Psoas muscle (tissue), 8 donors: ENCODE data around the gene METTL1. TPM values are rescaled to one million over a fixed set of nuclear protein-coding genes. Genes with fewer than 3 reads are reported as not detected.
A peak's percentile ranks its signal among the peaks of the same experiment; 100 is the strongest.

Experiments used
- ATAC-seq, 4 donors: fragments of 200-7000 bp; cut with Tn5 transposase; one replicate each; pipeline ENCODE4 v1.9.1; 2020; ENCODE audit warnings: moderate library complexity in 3 of 4, mild to moderate bottlenecking in 2 of 4
- DNase-seq, 2 donors: peaks; one replicate each; pipeline ENCODE4 v3.0.0-alpha.2; 2020
- H3K27ac ChIP-seq: fragments of 200-600 bp; one replicate; pipeline ENCODE4 v1.8.0; 2022
- H3K27me3 ChIP-seq, 3 donors: fragments of 200-600 bp in 1 of 3; one replicate each; pipeline versions ENCODE4 v1.6.1 to v1.8.0; 2013 to 2022; ENCODE audit warnings: low read length in 2 of 3, mild to moderate bottlenecking in 2 of 3, moderate library complexity in 1 of 3; ENCODE audit not compliant: insufficient read depth in 3 of 3
- H3K36me3 ChIP-seq, 2 donors: fragments of 200-600 bp in 1 of 2; one replicate each; pipeline versions ENCODE4 v1.6.1 to v1.8.0; 2013 to 2022; ENCODE audit warnings: low read depth in 1 of 2, mild to moderate bottlenecking in 1 of 2, moderate library complexity in 1 of 2; ENCODE audit not compliant: insufficient read depth in 1 of 2
- H3K4me1 ChIP-seq: fragments of 200-600 bp; one replicate; pipeline ENCODE4 v1.8.0; 2022
- H3K4me3 ChIP-seq: fragments of 200-600 bp; one replicate; pipeline ENCODE4 v1.8.0; 2022; ENCODE audit warnings: mild to moderate bottlenecking
- H3K9me3 ChIP-seq: fragments of 200-600 bp; one replicate; pipeline ENCODE4 v1.8.0; 2022
- CTCF ChIP-seq: fragments of 200-600 bp; IDR thresholded peaks from one replicate; pipeline ENCODE4 v1.8.0; 2022; ENCODE audit warnings: antibody characterized with exemption
- WGBS, 3 donors: extraction: QIAGEN DNeasy Blood & Tissue Kit; methylation state at CpG; one replicate each; pipeline versions ENCODE4 v1.1.6 to v1.1.7; 2013; 5-methylcytosine and 5-hydroxymethylcytosine counted together
- intact Hi-C, 2 donors: fragments of 100-400 bp; cut with DNase I; formaldehyde crosslinking; loops; one replicate each; pipeline versions ENCODE4 v1.11.0 to v1.14.2; 2022
- polyA plus RNA-seq, 3 donors: library from polyadenylated mRNA; stranded (reverse); fragments of 200-250 nt; gene quantifications; one replicate each; pipeline ENCODE4 v1.2.3, GENCODE V29; 2013
- total RNA-seq, 4 donors: library from RNA; stranded (reverse); fragmentation: NEBNext Ultra II Directional in 2 of 4; extraction: Animal tissue kit (Norgen Biotek cat#: 25700) in 2 of 4; gene quantifications; one replicate each; pipeline versions ENCODE4 v1.2.1 to v1.2.4, GENCODE V29; 2021 to 2023
- donor health status: healthy with polysubstance abuse.
- donor health status: DM: no; HTN: no; CAD: no; lungs with moderate emphysema.
- donor health status: Bipolar disorder and iron deficiency.
- donor health status: healthy.
- donor health status: DM: yes; HTN: yes; CAD: no.
- donor health status: DM: no; HTN: no; CAD: no.
- donor health status: DM: no; HTN: no; CAD: no.
- donor health status: DM: yes; HTN: yes; CAD: no.

The METTL1 gene
- total and polyA plus RNA-seq, 7 donors = 18.8 to 80.9 (median 26.3) TPM

- peaks cover 25% of the 10 kb centered on the region for H3K4me1 ChIP-seq
- no peak overlapping the region for H3K27ac ChIP-seq
- no peak for TF ChIP-seq CTCF
- H3K4me3 ChIP-seq = peak overlapping the region; percentile 65
- peaks cover 0 to 62% (median 24%) of the 10 kb centered on the region in 3 donors for H3K27me3 ChIP-seq
- ATAC-seq (peak in 2 of 4 donors; percentile 29 to 35), DNase-seq (no peak)
- 19 to 26% (median 21%) methylated on average over 7 to 8 of the region's 8 CpGs for WGBS, 3 donors
- intact Hi-C loops = no loop called here
- no peaks in the 10 kb centered on the region for H3K9me3 ChIP-seq
- H3K36me3 ChIP-seq = no peaks in the 10 kb centered on the region
Observed at GRCh38 chr12:57735198-57735855, 36.6 kb downstream of the METTL1 start.

DNA sequence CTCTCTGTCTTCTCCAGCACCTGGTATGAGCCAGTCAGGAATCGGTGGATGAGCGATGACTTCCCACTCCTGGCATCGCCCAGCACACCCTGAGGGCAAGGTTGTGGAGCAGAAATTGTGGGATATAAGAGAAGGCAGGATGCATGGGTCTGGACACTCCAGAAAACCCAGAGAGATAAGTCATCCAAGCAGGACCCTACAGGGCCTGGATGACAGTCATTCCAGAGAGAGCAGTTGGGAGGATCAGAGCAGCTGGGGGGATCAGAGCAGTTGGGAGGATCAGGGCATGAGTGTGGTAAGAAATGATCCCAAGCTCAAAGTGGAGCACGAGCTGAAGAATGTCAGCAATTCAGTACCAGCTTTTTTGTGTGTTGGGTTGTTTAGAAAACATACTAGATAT lies 37.3 kb downstream of the METTL1 start:
- Histone ChIP-seq H3K27ac (no peak overlapping the region), H3K36me3 (no peaks in the 10 kb centered on the region), H3K9me3 (no peaks in the 10 kb centered on the region), H3K4me1 (peaks cover 25% of the 10 kb centered on the region), H3K27me3 (peaks cover 0 to 58% (median 24%) of the 10 kb centered on the region in 3 donors), H3K4me3 (no peak overlapping the region)
- 79 to 84% (median 82%) methylated on average over 4 of the region's 4 CpGs for whole genome bisulfite sequencing, 3 donors
- DNase-seq (no peak), ATAC-seq (no peak)
- TF ChIP-seq CTCF = no peak
- intact Hi-C loops = no loop called here

GRCh38 chr12:57733928-57734327 lies 38.0 kb downstream of the METTL1 start:
- Histone ChIP-seq H3K4me1 (peaks cover 25% of the 10 kb centered on the region), H3K27ac (no peak overlapping the region), H3K9me3 (no peaks in the 10 kb centered on the region), H3K36me3 (no peaks in the 10 kb centered on the region), H3K4me3 (no peak overlapping the region), H3K27me3 (peaks cover 0 to 51% (median 22%) of the 10 kb centered on the region in 3 donors)
- intact Hi-C loops = no loop called here
- WGBS, 3 donors = 73 to 86% (median 82%) methylated on average over 6 of the region's 6 CpGs
- no peak for TF ChIP-seq CTCF
- DNase-seq (no peak), ATAC-seq (no peak)

- H3K4me1 ChIP-seq = peaks cover 24% of the 10 kb centered on the region
- no peak for TF ChIP-seq CTCF
- WGBS, 3 donors = 81 to 84% (median 84%) methylated on average over 11 of the region's 11 CpGs
- H3K4me3 ChIP-seq = no peak overlapping the region
- H3K9me3 ChIP-seq = no peaks in the 10 kb centered on the region
- DNase-seq = no peak
- intact Hi-C loops = no loop called here
- no peaks in the 10 kb centered on the region for H3K36me3 ChIP-seq
- no peak for ATAC-seq
- no peak overlapping the region for H3K27ac ChIP-seq
- H3K27me3 ChIP-seq = peaks cover 0 to 48% (median 20%) of the 10 kb centered on the region in 3 donors
Observed at GRCh38 chr12:57732726-57733593, 38.9 kb downstream of the METTL1 start.
